Daoy (cell line): ENCODE results near the gene RGS10. TPM values are rescaled to one million over a fixed set of nuclear protein-coding genes. Genes with fewer than 3 reads are reported as not detected.
"Not testable (repeated sequence)": the region's sequence is repeated elsewhere in the genome, so short reads cannot be mapped to it uniquely, and the experiment has no call there.

Source experiments
- DNase-seq: peaks from one replicate; pipeline ENCODE4 v3.0.0-alpha.2; 2015; ENCODE audit warnings: low read depth
- total RNA-seq: library from RNA; depleted of rRNA; stranded (reverse); fragments of >200 nt; shearing (Covaris generic); gene quantifications from 2 replicates; pipeline ENCODE4 v1.2.3, GENCODE V29; 2014

RGS10 gene
- total RNA-seq, 1 experiment from 2014 or later = 22.8 TPM

DNA sequence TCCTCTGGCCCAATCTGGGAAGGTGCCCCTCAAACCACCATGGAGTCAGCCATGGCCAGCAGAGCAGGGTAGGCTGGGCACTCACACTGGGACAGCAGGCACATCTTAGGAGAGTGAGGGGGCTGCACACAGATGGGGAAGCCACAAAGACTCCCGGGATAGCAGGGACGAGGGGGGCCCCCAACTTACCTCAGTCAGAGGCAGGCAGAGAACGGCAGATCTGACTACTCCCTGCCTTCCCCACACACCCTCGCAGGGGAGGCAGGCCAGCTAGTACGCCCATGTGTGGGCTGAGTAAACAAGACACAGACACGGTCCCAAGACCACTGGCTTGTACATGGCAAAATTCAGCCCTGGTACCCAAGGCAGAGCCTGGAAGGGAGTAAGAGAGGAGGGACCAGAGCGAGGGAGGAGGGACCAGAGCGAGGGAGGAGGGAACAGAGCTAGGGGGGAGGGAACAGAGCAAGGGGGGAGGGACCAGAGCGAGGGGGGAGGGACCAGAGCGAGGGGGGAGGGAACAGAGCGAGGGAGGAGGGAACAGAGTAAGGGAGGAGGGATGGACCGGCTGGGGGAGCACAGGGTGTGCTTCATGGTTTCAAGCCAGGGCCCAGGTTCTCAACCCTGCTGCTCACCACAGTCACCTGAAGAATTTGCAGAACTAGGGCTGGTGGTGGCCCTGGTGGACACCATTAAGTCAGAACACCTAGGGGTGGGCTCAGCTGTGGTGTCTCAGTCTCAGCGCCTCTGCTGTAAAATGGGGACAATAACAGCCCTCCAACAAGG, 73.8 kb downstream of the RGS10 start:
- no peak for DNase-seq

GRCh38 chr10:119466655-119467054, 75.9 kb downstream of the RGS10 start:
- DNase-seq = peak; percentile 65

GRCh38 chr10:119466076-119466475, 76.4 kb downstream of the RGS10 start:
- no peak for DNase-seq

DNA sequence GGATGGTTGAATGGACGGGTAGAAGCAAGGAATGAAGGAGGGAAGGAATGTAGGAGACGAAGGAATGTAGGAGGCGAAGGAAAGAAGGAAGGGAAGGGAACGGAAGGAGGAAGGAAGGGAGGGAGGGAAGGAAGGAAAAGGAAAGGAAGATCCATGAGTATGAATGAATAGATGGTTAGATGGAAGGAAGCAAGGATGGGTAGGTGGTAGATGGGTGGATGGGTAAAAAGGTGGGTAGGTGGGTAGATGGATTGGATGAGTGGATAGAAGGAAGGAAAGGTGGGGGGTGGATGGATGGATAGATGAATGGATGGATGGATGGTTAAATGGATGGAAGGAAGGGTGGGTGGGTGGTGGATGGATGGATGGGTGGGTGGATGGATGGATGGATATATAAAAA, 77.4 kb downstream of the RGS10 start:
- DNase-seq = no peak

DNA sequence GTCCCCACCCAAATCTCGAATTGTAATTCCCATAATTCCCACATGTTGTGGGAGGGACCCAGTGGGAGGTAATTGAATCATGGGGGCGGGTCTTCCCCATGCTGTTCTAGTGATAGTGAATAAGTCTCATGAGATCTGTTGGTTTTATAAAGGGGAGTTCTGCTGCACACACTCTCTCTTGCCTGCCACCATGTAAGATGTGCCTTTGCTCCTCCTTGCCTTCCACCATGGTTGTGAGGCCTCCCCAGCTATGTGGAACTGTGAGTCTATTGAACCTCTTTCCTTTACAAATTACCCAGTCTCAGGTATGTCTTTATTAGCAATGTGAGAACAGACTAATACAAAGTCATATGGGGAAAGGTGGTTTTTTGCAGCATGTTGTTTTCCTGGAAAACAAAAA, 79.3 kb downstream of the RGS10 start:
- DNase-seq = not testable (repeated sequence)

- no peak for DNase-seq
Observed at GRCh38 chr10:119462773-119463172, 79.7 kb downstream of the RGS10 start.

DNA sequence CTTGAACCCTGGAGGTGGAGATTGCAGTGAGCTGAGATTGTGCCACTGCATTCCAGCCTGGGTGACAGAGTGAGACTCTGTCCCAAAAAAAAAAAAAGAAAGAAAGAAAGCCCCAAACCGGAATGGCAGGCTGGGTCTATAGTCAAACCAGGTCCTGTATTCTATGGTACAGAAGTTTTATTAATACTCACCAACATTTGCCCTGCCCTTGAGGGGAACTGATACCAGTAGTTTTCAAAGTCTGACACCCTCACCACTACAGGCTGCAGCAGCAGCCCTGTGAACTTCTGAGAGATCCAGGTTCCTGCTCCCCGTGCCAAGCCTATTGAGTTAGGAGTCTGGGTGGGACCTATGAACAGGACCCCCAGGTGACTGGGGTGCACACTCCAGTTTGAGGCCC, 80.6 kb downstream of the RGS10 start:
- DNase-seq = no peak

GRCh38 chr10:119461380-119461779, 81.1 kb downstream of the RGS10 start:
- DNase-seq = no peak

GRCh38 chr10:119460369-119461195, 81.9 kb downstream of the RGS10 start:
- no peak for DNase-seq

DNA sequence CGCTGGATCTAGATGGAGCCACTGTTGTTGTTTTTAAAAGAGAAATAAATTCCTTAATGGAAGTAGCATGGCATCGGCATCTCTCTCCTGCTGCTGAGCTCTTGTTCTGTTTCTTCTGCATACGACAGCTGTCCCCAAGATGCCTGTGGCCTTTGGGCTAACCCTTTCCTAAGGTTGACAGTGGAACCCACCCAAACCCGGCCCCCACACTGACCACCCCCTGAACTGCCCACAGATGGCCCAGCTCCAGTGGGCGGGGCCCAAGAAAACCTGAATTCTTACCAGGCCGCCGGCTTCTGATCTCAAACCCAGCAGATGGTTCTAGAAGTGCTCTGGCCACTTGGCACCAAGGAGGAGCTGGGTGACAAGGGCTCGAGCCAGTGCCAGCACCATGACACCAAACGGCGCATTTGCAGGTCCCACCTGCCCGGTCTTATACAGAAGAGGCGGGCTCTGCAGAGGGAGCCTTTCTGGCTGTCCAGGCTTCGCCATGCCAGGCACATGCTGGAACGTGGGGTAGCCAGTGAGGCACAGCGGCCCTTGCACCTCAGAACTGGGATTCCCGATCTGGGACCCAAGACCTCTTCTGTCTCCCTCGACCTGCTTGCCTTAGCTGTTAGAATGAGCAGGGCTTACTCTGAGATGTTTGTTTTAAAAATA, 82.7 kb downstream of the RGS10 start:
- no peak for DNase-seq

DNA sequence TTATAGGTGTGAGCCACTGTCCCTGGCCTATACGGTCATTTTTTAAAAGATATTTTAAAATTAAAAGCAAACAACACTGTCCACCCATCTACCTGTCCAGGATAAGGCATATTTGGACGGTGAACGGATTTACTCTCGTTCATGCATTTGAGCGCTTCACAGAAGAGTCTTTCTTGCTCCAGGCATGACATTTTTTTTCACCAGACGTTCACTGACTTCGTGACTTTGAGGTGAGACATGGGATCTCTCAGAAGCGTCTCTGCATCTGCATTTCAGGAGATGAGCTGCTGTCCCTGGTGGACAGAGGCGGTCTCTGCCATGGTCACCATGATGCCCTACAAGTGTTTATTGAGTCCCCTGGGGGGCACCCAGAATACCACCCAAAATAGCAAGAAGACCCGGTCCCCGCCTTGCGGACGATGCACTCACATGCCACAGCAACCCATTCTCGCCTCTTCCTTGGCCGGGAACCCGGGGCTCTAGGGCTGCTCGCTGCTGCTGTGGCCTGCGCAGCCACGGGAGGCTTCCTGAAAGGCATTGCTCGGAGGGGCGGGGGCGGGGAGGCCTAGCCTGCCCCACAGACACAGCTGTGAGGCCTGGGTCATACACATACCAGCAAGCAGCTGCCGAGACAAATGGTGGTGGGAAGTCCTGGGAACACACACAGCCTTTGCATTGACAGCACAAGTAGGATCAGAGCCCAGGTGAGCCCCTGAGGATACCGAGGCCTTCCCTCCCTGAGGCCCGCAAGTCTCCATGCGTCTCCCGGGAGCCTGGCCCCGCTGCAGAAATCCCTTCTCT, 84.4 kb downstream of the RGS10 start:
- DNase-seq = no peak

GRCh38 chr10:119456435-119456810, 86.1 kb downstream of the RGS10 start:
- no peak for DNase-seq

DNA sequence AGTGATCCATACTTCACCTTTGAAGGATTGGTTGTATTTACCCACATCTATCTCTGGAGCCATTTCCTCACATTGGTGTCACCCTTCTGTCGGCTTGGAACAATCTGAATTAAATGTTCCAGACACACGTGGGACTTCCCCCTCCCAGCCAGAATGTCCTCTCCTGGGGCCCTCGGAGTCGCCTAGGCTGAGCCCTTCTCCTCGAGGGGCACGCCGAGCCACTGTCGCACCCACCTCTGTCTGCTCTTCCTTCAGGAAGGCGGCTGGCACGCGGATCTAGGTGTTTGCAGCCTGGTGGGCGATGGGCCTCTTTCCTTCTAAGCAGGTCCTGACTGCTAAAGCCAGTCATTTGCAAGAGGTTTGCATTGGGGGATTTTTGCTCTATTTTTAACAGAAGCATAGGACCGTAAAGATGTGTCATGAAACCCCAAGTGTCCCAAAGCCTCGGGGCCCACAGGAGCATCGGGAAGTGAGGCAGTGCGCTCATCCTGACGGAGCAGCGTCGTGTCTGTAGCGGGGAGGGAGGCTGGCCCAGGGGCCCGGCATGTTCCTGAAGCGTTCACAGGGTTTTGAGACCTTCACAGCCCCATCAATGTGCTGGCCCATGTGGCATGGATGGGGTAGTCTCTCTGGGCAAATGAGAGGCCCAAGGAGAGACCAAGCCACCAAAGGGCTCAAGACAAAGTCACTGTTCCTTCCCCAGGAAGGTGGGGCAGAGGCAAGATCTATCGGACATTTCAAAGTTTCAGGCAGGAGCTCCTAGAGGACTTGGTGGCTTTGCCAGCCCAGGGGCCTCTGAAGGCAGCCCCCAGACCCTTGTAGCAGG, 86.7 kb downstream of the RGS10 start:
- no peak for DNase-seq

GRCh38 chr10:119454990-119455389, 87.5 kb downstream of the RGS10 start:
- no peak for DNase-seq

DNA sequence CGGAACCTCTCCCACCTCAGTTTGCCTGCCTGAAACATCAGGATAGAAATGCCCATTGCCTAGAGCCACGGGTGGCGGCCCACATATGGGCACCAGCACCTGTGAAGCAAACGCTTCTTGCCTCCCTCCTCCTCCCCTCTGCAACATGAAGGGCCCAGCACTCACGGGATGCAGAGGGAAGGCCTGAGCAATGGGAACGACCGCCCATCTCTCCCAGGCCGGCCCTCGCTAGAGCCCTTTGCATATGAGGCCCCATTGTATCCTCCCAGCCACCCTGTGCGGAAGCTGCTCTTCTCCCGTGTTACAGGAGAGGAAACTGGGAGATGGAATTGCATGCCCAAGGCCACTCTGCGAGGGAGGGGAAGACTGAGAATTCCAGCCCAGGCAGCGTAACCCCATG, 88.2 kb downstream of the RGS10 start:
- no peak for DNase-seq

DNA sequence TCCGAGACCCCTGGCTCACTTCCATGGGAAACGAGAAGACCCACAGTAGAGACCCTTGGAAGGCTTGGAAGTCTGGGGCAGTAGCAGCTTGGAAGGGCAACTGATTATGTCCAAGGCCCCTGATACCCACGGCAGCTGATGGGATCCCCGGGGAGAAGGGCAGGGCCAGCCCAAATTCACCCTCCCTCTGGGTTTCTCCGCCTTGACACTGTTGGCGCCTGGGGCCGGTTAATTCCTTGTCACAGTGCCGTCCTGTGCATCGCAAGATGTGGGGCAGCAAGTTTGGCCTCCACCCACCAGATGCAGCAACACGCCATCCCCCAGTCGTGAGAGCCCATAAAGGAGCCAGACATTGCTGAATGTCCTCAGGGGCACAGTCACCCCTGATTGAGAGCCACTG, 89.2 kb downstream of the RGS10 start:
- DNase-seq = no peak

DNA sequence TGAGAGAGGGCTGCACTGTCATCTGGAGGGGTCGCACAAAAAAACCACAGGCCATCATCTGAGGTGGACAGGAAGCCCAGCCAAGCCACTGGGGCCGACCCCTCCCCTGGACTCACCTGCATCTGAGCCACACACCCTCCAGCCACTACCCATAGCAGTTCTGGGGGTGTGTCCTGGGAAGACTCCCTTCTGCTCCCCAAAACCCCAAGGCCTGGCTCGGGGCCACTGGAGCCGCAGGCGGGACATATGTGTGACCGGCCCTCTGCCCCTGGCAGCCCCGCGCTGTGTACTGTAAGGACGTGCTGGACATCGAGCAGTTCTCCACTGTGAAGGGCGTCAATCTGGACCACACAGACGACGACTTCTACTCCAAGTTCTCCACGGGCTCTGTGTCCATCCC, 90.1 kb downstream of the RGS10 start:
- no peak for DNase-seq

DNA sequence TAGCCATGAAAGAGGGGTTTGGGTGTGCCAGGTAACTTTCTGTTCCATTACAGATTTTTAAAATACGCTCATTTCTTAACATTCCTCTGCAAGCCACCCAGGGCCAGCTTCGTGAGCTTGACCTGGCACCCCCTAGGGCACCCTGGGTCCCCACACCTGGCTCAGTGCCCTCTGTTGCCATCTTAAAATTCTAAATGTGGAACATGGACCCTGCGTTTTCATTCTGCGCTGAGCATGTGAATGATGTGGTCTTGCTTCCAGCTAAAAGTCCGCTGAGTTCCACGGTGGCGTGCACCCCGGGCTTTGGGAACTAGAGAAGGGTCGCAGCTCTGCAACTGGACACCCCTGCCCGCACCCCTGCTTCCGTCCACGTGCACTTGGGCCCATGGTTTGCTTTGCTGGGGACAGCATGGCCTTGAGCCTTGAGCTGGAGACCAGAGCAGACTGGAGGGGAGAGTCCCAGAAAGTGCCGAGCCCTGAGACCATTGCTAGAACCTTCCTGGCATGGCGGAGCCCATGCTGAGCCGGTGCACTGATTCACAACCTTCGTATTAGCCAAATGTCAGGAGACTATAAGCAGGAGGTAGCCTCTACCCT, 91.1 kb downstream of the RGS10 start:
- no peak for DNase-seq

DNA sequence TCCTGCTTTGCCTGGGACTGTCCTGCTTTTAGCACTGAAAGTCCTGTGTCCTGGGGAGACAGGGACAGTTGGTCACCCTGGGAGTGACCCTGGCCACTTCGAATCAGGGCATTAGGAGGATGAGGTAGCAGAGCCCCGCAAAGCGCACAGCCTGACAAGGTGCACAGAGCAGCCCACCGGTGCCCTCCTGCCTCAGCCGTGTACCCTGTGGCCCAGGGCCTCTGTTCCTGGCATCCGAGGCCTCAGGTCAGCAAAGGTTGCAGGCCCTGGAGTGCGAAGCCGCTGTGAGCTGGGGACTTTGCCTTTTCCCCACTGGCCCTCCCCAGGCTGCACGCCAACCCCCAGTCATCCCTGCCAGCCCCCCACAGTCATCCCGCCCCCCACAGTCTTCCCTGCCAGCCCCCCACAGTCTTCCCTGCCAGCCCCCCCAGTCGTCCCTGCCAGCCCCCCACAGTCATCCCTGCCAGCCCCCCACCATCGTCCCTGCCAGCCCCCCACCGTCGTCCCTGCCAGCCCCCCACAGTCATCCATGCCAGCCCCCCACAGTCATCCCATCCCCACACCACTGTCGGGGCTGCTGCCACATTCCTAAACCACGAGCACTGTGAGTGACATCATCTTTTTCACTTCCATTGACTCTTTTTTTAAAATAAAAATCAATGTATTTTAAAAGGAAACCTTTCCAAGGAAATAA, 91.8 kb downstream of the RGS10 start:
- DNase-seq = no peak
